ENCODE data around the gene MVB12A. TPM values are rescaled to one million over a fixed set of nuclear protein-coding genes. Genes with fewer than 3 reads are reported as not detected.

Gene MVB12A
- total and polyA plus RNA-seq, 2 of the 8 experiments (the other 6 are each of a cell fraction or from before 2014, with no cell fraction given) = 37.9 to 76.6 TPM

GRCh38 chr19:17418710-17419109, 1.1 kb upstream of the MVB12A start:
- Histone ChIP-seq H2BK15ac (ENCODE audit: low read length) (no peak overlapping the region), H3K36me3 (ENCODE audit: control insufficient read depth in 2 of 4, insufficient read depth in 4 of 4, low read length in 3 of 4) (peaks cover 0 to 7% (median 0%) of the 10 kb centered on the region in 4 experiments; a peak in 1 of 8 replicates), H4K20me1 (replicated peaks in 1 of 2; ENCODE audit: control insufficient read depth in 1 of 2, insufficient read depth in 2 of 2, low read length in 2 of 2) (peaks cover 0 to 4% of the 10 kb centered on the region in 2 experiments), H3K56ac (replicated peaks; ENCODE audit: insufficient read length, low read depth, low read length) (no peak overlapping the region), H3K79me2 (ENCODE audit: control insufficient read depth in 1 of 2, insufficient read depth in 2 of 2, low read length in 2 of 2) (no peaks in the 10 kb centered on the region), H2BK12ac (ENCODE audit: low read depth, low read length) (no peak overlapping the region), H4K91ac (replicated peaks; ENCODE audit: insufficient read length, low read length) (no peak overlapping the region), H3K9me3 (ENCODE audit: insufficient read depth in 2 of 2, low read depth in 1 of 2, low read length in 1 of 2) (no peaks in the 10 kb centered on the region), H2AFZ (ENCODE audit: low read length) (no peak overlapping the region), H3K27me3 (replicated peaks in 1 of 4; ENCODE audit: control insufficient read depth in 3 of 4, extremely low read depth in 1 of 4, insufficient read depth in 3 of 4, low read length in 3 of 4) (peaks cover 0 to 6% (median 0%) of the 10 kb centered on the region in 4 experiments; a peak in 3 of 7 replicates), H3K9ac (replicated peaks in 1 of 4; ENCODE audit: extremely low read depth in 1 of 4, low read depth in 3 of 4, low read length in 3 of 4) (no peak overlapping the region; a peak in 1 of 7 replicates), H4K5ac (ENCODE audit: insufficient read length, low read depth, low read length) (no peak overlapping the region), H3K4ac (replicated peaks; ENCODE audit: insufficient read length, low read depth, low read length) (no peak overlapping the region), H3K23me2 (ENCODE audit: low read depth, low read length) (peaks cover 12% of the 10 kb centered on the region), H3K14ac (ENCODE audit: insufficient read length) (no peak overlapping the region), H3K4me3 (ENCODE audit: extremely low read depth in 1 of 4, insufficient read depth in 2 of 4, low read depth in 3 of 4, low read length in 4 of 4) (peak overlapping the region in 2 of 4 experiments; percentile 31 to 58; a peak in 4 of 8 replicates), H2BK5ac (ENCODE audit: low read depth, low read length) (no peak overlapping the region), H2BK120ac (replicated peaks; ENCODE audit: low read depth, low read length) (no peak overlapping the region), H4K8ac (ENCODE audit: extremely low read depth, insufficient read depth, low read length) (no peak overlapping the region), H2BK20ac (ENCODE audit: low read length) (no peak overlapping the region), H3K4me1 (replicated peaks in 1 of 4; ENCODE audit: control insufficient read depth in 3 of 4, insufficient read depth in 4 of 4, low read length in 3 of 4) (peaks cover 3 to 12% (median 8%) of the 10 kb centered on the region in 4 experiments), H3K4me2 (ENCODE audit: insufficient read depth in 1 of 2, low read depth in 2 of 2, low read length in 2 of 2) (peak overlapping the region; percentile 59 to 69), H2AK5ac (ENCODE audit: low read depth, low read length) (no peak overlapping the region), H3K18ac (ENCODE audit: extremely low read depth, low read length) (no peak overlapping the region), H3K27ac (ENCODE audit: low read depth, low read length) (no peak overlapping the region), H3K79me1 (ENCODE audit: low read depth, low read length) (no peaks in the 10 kb centered on the region), H3K23ac (ENCODE audit: insufficient read length) (no peak overlapping the region)
- CTCF ChIA-PET (ENCODE audit: partially characterized antibody) = interaction anchor here (0.6 to 1.3 kb wide), 5 partner anchors 10 to 1442 kb away, joined by 3 to 6 read pairs (median 3); no protein-coding TSS in a partner anchor
- POLR2A ChIA-PET (ENCODE audit: partially characterized antibody) = interaction anchor here (1.2 to 6.1 kb wide), 3 partner anchors 9 to 19 kb away, joined by 3 to 44 read pairs (median 9); partner anchors contain the start of gene BST2
- no peak for TF ChIP-seq SAP30 (IDR thresholded peaks at IDR 0.05; ENCODE audit: insufficient read depth, insufficient replicate concordance, low read length)
- TF ChIP-seq SP4 (IDR thresholded peaks at IDR 0.05; ENCODE audit: low read length) = no peak
- TF ChIP-seq TBP (IDR thresholded peaks at IDR 0.05; ENCODE audit: low read depth, low read length) = no peak
- no peak for TF ChIP-seq POLR2A (IDR thresholded peaks at IDR 0.05; ENCODE audit: control extremely low read depth in 1 of 2, low read depth in 2 of 2, low read length in 2 of 2)
- no peak for TF ChIP-seq BACH1 (IDR thresholded peaks at IDR 0.05; ENCODE audit: low read length)
- no peak for TF ChIP-seq YY1 (IDR thresholded peaks at IDR 0.05; ENCODE audit: low read depth, low read length)
- TF ChIP-seq SRF (IDR thresholded peaks at IDR 0.05; ENCODE audit: low read depth, low read length) = no peak
- TF ChIP-seq TEAD4 (IDR thresholded peaks at IDR 0.05; ENCODE audit: low read depth, low read length) = no peak
- no peak for FAIRE-seq
- no peak for DNase-seq (ENCODE audit: low read depth in 1 of 2, low spot score in 2 of 2)
- WGBS, 2 experiments (ENCODE audit: extremely low coverage in 1 of 2, insufficient coverage in 1 of 2, insufficient read length in 1 of 2, insufficient replicate concordance in 2 of 2, low coverage in 1 of 2, low lambda C conversion rate in 2 of 2, missing lambda C conversion rate in 1 of 2) = 90% methylated on average over 3 of the region's 3 CpGs; no CpG with 5 or more reads in 1 of the 2 experiments
